ENCODE results near the gene FGFBP2. TPM values are rescaled to one million over a fixed set of nuclear protein-coding genes. Genes with fewer than 3 reads are reported as not detected.

Gene FGFBP2
- total and polyA plus RNA-seq, 2 experiments from 2014 or later = 0.18 to 0.56 TPM

- Histone ChIP-seq H4K20me1 (replicated peaks; ENCODE audit: insufficient read depth) (no peaks in the 10 kb centered on the region), H3K27me3 (ENCODE audit: insufficient read depth) (no peaks in the 10 kb centered on the region), H3K9me2 (ENCODE audit: insufficient read depth) (0 out of 2 replicates have a peak, but pooled peaks cover 6% of the 10 kb centered on the region), H3K27ac (ENCODE audit: low read depth) (no peak overlapping the region), H3F3A (replicated peaks; ENCODE audit: low read depth) (no peaks in the 10 kb centered on the region), H3K36me3 (ENCODE audit: insufficient read depth) (0 out of 2 replicates have a peak, but pooled peaks cover 8% of the 10 kb centered on the region), H3K4me3 (no peak overlapping the region), H2AFZ (no peak overlapping the region), H3K4me2 (no peak overlapping the region), H3K79me2 (replicated peaks; ENCODE audit: insufficient read depth) (no peaks in the 10 kb centered on the region), H3K4me1 (ENCODE audit: insufficient read depth) (no peaks in the 10 kb centered on the region)
- peaks cover 25% of the 10 kb centered on the region for H3K9me3 Mint-ChIP-seq
- H3K4me3 Mint-ChIP-seq = no peak overlapping the region
- H3K27me3 Mint-ChIP-seq (ENCODE audit: insufficient read depth, low read depth, poor library complexity) = no peaks in the 10 kb centered on the region
- DNase-seq (ENCODE audit: low spot score) (peak; percentile 95), ATAC-seq (peak; percentile 95)
- H3K27ac Mint-ChIP-seq = no peak overlapping the region
- no peak for TF ChIP-seq NANOG (IDR thresholded peaks at IDR 0.05; ENCODE audit: borderline replicate concordance)
- no peak for TF ChIP-seq CREB1 (CRISPR knock-in tag; IDR thresholded peaks at IDR 0.05; ENCODE audit: low read depth)
- no peak for TF ChIP-seq ZNF114 (CRISPR knock-in tag; IDR thresholded peaks at IDR 0.05)
- TF ChIP-seq, protein P1, sequence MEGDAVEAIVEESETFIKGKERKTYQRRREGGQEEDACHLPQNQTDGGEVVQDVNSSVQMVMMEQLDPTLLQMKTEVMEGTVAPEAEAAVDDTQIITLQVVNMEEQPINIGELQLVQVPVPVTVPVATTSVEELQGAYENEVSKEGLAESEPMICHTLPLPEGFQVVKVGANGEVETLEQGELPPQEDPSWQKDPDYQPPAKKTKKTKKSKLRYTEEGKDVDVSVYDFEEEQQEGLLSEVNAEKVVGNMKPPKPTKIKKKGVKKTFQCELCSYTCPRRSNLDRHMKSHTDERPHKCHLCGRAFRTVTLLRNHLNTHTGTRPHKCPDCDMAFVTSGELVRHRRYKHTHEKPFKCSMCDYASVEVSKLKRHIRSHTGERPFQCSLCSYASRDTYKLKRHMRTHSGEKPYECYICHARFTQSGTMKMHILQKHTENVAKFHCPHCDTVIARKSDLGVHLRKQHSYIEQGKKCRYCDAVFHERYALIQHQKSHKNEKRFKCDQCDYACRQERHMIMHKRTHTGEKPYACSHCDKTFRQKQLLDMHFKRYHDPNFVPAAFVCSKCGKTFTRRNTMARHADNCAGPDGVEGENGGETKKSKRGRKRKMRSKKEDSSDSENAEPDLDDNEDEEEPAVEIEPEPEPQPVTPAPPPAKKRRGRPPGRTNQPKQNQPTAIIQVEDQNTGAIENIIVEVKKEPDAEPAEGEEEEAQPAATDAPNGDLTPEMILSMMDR (conservative IDR thresholded peaks at IDR 0.05; ENCODE audit: low read depth in 2 of 2) = peak; percentile 94 to 99
- TF ChIP-seq EZH2phosphoT487 (IDR thresholded peaks at IDR 0.05; ENCODE audit: unreplicated experiment) = no peak
- TF ChIP-seq, protein P2, sequence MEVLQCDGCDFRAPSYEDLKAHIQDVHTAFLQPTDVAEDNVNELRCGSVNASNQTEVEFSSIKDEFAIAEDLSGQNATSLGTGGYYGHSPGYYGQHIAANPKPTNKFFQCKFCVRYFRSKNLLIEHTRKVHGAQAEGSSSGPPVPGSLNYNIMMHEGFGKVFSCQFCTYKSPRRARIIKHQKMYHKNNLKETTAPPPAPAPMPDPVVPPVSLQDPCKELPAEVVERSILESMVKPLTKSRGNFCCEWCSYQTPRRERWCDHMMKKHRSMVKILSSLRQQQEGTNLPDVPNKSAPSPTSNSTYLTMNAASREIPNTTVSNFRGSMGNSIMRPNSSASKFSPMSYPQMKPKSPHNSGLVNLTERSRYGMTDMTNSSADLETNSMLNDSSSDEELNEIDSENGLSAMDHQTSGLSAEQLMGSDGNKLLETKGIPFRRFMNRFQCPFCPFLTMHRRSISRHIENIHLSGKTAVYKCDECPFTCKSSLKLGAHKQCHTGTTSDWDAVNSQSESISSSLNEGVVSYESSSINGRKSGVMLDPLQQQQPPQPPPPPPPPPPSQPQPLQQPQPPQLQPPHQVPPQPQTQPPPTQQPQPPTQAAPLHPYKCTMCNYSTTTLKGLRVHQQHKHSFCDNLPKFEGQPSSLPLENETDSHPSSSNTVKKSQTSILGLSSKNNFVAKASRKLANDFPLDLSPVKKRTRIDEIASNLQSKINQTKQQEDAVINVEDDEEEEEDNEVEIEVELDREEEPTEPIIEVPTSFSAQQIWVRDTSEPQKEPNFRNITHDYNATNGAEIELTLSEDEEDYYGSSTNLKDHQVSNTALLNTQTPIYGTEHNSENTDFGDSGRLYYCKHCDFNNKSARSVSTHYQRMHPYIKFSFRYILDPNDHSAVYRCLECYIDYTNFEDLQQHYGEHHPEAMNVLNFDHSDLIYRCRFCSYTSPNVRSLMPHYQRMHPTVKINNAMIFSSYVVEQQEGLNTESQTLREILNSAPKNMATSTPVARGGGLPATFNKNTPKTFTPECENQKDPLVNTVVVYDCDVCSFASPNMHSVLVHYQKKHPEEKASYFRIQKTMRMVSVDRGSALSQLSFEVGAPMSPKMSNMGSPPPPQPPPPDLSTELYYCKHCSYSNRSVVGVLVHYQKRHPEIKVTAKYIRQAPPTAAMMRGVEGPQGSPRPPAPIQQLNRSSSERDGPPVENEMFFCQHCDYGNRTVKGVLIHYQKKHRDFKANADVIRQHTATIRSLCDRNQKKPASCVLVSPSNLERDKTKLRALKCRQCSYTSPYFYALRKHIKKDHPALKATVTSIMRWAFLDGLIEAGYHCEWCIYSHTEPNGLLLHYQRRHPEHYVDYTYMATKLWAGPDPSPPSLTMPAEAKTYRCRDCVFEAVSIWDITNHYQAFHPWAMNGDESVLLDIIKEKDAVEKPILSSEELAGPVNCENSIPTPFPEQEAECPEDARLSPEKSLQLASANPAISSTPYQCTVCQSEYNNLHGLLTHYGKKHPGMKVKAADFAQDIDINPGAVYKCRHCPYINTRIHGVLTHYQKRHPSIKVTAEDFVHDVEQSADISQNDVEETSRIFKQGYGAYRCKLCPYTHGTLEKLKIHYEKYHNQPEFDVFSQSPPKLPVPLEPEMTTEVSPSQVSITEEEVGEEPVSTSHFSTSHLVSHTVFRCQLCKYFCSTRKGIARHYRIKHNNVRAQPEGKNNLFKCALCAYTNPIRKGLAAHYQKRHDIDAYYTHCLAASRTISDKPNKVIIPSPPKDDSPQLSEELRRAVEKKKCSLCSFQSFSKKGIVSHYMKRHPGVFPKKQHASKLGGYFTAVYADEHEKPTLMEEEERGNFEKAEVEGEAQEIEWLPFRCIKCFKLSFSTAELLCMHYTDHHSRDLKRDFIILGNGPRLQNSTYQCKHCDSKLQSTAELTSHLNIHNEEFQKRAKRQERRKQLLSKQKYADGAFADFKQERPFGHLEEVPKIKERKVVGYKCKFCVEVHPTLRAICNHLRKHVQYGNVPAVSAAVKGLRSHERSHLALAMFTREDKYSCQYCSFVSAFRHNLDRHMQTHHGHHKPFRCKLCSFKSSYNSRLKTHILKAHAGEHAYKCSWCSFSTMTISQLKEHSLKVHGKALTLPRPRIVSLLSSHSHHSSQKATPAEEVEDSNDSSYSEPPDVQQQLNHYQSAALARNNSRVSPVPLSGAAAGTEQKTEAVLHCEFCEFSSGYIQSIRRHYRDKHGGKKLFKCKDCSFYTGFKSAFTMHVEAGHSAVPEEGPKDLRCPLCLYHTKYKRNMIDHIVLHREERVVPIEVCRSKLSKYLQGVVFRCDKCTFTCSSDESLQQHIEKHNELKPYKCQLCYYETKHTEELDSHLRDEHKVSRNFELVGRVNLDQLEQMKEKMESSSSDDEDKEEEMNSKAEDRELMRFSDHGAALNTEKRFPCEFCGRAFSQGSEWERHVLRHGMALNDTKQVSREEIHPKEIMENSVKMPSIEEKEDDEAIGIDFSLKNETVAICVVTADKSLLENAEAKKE (CRISPR knock-in tag; IDR thresholded peaks at IDR 0.05) = no peak
- TF ChIP-seq EZH2 (IDR thresholded peaks at IDR 0.05; ENCODE audit: low read depth, unreplicated experiment) = no peak
- peaks cover 12% of the 10 kb centered on the region for H3K4me1 Mint-ChIP-seq
- H3K36me3 Mint-ChIP-seq (ENCODE audit: low read depth) = peaks cover 15% of the 10 kb centered on the region
Observed at GRCh38 chr4:15956179-15956850, 6.7 kb downstream of the FGFBP2 start.
